Cardiac muscle cell (in vitro differentiated cells and primary cell): Measurements from ENCODE around the gene PTPRD. TPM values are rescaled to one million over a fixed set of nuclear protein-coding genes. Genes with fewer than 3 reads are reported as not detected.

Experiments
- DNase-seq, 2 donors: peaks; one replicate each; pipeline versions ENCODE4 v3.0.0 to v3.0.0-alpha.2; 2010 to 2017; ENCODE audit warnings: low read depth in 1 of 2, low spot score in 1 of 2
- H3K27ac ChIP-seq: fragments of 200-600 bp; sonication (generic); 2 replicates; pipeline ENCODE4 v1.5.1; 2016
- H3K27me3 ChIP-seq: fragments of 200-600 bp; sonication (generic); 2 replicates; pipeline ENCODE4 v1.6.0; 2016; ENCODE audit warnings: control low read depth
- H3K36me3 ChIP-seq: fragments of 200-600 bp; sonication (generic); 2 replicates; pipeline ENCODE4 v1.5.1; 2016; ENCODE audit warnings: control low read depth
- H3K4me1 ChIP-seq: fragments of 200-600 bp; sonication (generic); 2 replicates; pipeline ENCODE4 v1.8.1; 2017; ENCODE audit warnings: low read depth, mild to moderate bottlenecking, mixed run types
- H3K4me3 ChIP-seq: fragments of 200-600 bp; sonication (generic); 2 replicates; pipeline ENCODE4 v1.5.1; 2016; ENCODE audit warnings: mild to moderate bottlenecking
- H3K9me3 ChIP-seq: fragments of 200-600 bp; sonication (generic); 2 replicates; pipeline ENCODE4 v1.5.1; 2017; ENCODE audit warnings: low read depth, mild to moderate bottlenecking, control low read depth
- CTCF ChIP-seq: IDR thresholded peaks from 2 replicates; pipeline ENCODE4 v1.5.1; 2012; ENCODE audit warnings: low read depth, mild to moderate bottlenecking, low read length
- polyA plus RNA-seq: library from polyadenylated mRNA; unstranded; fragments of >200 nt; fragmentation: Nextera tagmentation; extraction: Ambion mirVana; gene quantifications from 2 replicates; pipeline ENCODE4 v1.2.1, GENCODE V29; 2016
- total RNA-seq: library from RNA; depleted of rRNA; stranded (reverse); fragments of >200 nt; gene quantifications from 2 replicates; pipeline ENCODE4 v1.2.3, GENCODE V29; 2016

Gene PTPRD
- total and polyA plus RNA-seq, 2 experiments from 2014 or later = 37.0 to 287 TPM

DNA sequence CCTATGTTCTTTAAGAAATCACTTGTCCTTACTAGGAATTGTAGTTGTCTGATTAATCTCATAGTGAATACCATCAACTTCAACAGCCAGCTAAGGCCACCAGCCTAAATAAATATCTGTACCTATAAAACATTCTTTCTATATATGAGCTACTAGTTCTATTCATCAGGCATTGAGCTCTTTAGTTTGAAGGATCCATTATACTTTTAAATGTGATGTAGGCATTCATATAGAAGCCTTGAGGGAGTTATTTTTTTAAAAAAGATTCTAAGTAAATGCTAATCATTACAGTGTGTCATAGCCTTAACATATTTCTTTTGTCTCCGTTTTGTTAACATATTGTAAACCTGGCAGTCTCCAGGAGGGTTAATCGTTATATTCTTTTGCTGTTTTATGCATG, 838.3 kb downstream of the PTPRD start:
- Histone ChIP-seq H3K4me1 (no peaks in the 10 kb centered on the region), H3K27me3 (no peaks in the 10 kb centered on the region), H3K4me3 (no peak overlapping the region), H3K9me3 (no peaks in the 10 kb centered on the region), H3K27ac (no peak overlapping the region), H3K36me3 (no peaks in the 10 kb centered on the region)
- TF ChIP-seq CTCF = no peak
- DNase-seq = no peak

DNA sequence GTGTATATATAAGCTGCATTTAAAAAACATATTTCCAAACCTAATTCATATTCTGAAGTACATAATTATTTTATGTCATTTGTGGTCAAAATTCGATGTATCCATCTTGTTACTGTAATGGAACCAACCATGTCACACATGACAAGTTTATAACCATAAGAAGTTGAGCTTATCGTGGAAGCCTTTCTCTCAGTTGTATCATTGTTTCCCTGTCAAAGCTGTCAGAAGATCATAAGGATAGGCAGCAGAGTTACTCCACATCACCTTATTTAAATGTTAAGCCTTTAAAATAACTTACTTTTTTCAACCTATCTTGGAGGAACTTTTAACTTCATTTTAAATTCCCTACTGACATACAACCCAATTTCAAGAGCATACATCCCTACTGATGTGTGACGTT, 841.5 kb downstream of the PTPRD start:
- no peaks in the 10 kb centered on the region for H3K9me3 ChIP-seq
- TF ChIP-seq CTCF = no peak
- H3K4me1 ChIP-seq = no peaks in the 10 kb centered on the region
- H3K36me3 ChIP-seq = no peaks in the 10 kb centered on the region
- H3K4me3 ChIP-seq = no peak overlapping the region
- no peaks in the 10 kb centered on the region for H3K27me3 ChIP-seq
- no peak for DNase-seq
- H3K27ac ChIP-seq = no peak overlapping the region

DNA sequence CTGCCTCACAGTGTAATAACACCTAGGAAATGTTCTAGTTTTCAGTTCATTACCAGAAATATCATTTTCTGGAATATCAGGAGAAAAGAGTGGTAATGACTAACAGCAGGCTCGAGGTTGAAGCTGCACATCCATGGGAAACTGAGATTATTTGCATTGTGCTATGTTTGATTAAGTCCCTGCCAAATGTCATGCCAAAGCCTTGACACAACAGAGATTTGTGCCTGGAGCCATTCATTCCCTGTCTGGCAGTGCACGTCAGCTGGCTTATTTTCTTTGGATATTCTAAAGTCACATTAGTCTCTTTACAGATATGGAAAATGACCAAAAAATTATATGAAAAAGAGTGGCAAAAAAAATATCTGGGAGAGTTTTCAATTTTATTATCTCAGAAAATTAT, 848.0 kb downstream of the PTPRD start:
- H3K4me3 ChIP-seq = no peak overlapping the region
- no peak overlapping the region for H3K27ac ChIP-seq
- H3K4me1 ChIP-seq = no peaks in the 10 kb centered on the region
- no peaks in the 10 kb centered on the region for H3K9me3 ChIP-seq
- H3K36me3 ChIP-seq = no peaks in the 10 kb centered on the region
- TF ChIP-seq CTCF = no peak
- no peak for DNase-seq
- no peaks in the 10 kb centered on the region for H3K27me3 ChIP-seq

- Histone ChIP-seq H3K36me3 (no peaks in the 10 kb centered on the region), H3K4me3 (no peak overlapping the region), H3K9me3 (no peaks in the 10 kb centered on the region), H3K27ac (no peak overlapping the region), H3K27me3 (no peaks in the 10 kb centered on the region), H3K4me1 (no peaks in the 10 kb centered on the region)
- TF ChIP-seq CTCF = no peak
- no peak for DNase-seq
Measured at GRCh38 chr9:9754186-9754585, 858.6 kb downstream of the PTPRD start.

- Histone ChIP-seq H3K4me1 (no peaks in the 10 kb centered on the region), H3K27ac (no peak overlapping the region)
- no peak for TF ChIP-seq CTCF
Measured at GRCh38 chr9:9753266-9753665, 859.5 kb downstream of the PTPRD start.

GRCh38 chr9:9752722-9753121, 860.1 kb downstream of the PTPRD start:
- TF ChIP-seq CTCF = no peak
- H3K36me3 ChIP-seq = no peaks in the 10 kb centered on the region
- H3K27me3 ChIP-seq = no peaks in the 10 kb centered on the region
- H3K27ac ChIP-seq = no peak overlapping the region
- no peak overlapping the region for H3K4me3 ChIP-seq
- no peaks in the 10 kb centered on the region for H3K4me1 ChIP-seq
- no peak for DNase-seq
- no peaks in the 10 kb centered on the region for H3K9me3 ChIP-seq

More at GRCh38 chr9:9753266-9753665, 859.5 kb downstream of the PTPRD start:
- Histone ChIP-seq H3K27me3 (no peaks in the 10 kb centered on the region), H3K9me3 (no peaks in the 10 kb centered on the region), H3K4me3 (no peak overlapping the region), H3K36me3 (no peaks in the 10 kb centered on the region)
- no peak for DNase-seq
